Common myeloid progenitor, CD34-positive (primary cell): ENCODE data around the gene ACTN3.
"Not testable (repeated sequence)": the region's sequence is repeated elsewhere in the genome, so short reads cannot be mapped to it uniquely, and the experiment has no call there.

Source experiments
- CTCF ChIA-PET: fragments of 350-600 bp; sonication (Branson Sonifier 250); formaldehyde crosslinking; loops from one replicate; lab custom pipeline; 2021; ENCODE audit warnings: antibody characterized with exemption; lab: Charles Lee
- POLR2A ChIA-PET: fragments of 350-600 bp; sonication (Branson Sonifier 250); formaldehyde crosslinking; loops from one replicate; lab custom pipeline; 2021; ENCODE audit warnings: antibody characterized with exemption; lab: Charles Lee
- DNase-seq, 3 donors: peaks; one replicate each; pipeline versions ENCODE4 v3.0.0 to v3.0.0-alpha.2; 2013
- H3K27ac ChIP-seq, 2 experiments: 1 replicate in 1 of 2; 2 replicates in 1 of 2; pipeline ENCODE4 v1.7.0; 2013; ENCODE audit warnings: inconsistent platforms in 2 of 2, low read length in 2 of 2, mild to moderate bottlenecking in 2 of 2, low read depth in 1 of 2, moderate library complexity in 1 of 2; ENCODE audit not compliant: severe bottlenecking in 2 of 2, insufficient read depth in 1 of 2, poor library complexity in 1 of 2
- H3K27me3 ChIP-seq, 5 experiments: replicated peaks in 2 of 5; 1 replicate in 3 of 5; 2 replicates in 2 of 5; pipeline versions ENCODE4 v1.6.1 to v1.7.0; 2013; ENCODE audit warnings: low read length in 4 of 5, mild to moderate bottlenecking in 2 of 5, moderate library complexity in 2 of 5, inconsistent platforms in 1 of 5; ENCODE audit not compliant: insufficient read depth in 5 of 5, control insufficient read depth in 4 of 5
- H3K36me3 ChIP-seq, 4 experiments: 1 replicate in 2 of 4; 2 replicates in 2 of 4; pipeline versions ENCODE4 v1.6.1 to v1.7.0; 2013; ENCODE audit warnings: low read length in 3 of 4, control low read depth in 1 of 4, mild to moderate bottlenecking in 1 of 4; ENCODE audit not compliant: control insufficient read depth in 4 of 4, insufficient read depth in 4 of 4
- H3K4me1 ChIP-seq, 4 experiments: 1 replicate in 3 of 4; 2 replicates in 1 of 4; pipeline versions ENCODE4 v1.6.1 to v1.7.1; 2013; ENCODE audit warnings: low read length in 3 of 4, mild to moderate bottlenecking in 3 of 4, control low read depth in 1 of 4, inconsistent platforms in 1 of 4, moderate library complexity in 1 of 4; ENCODE audit not compliant: control insufficient read depth in 4 of 4, insufficient read depth in 4 of 4; ENCODE audit errors: control extremely low read depth in 1 of 4
- H3K4me3 ChIP-seq, 7 experiments: 1 replicate in 4 of 7; 2 replicates in 3 of 7; pipeline versions ENCODE4 v1.5.1 to v1.7.0; 2013; ENCODE audit warnings: mild to moderate bottlenecking in 7 of 7, low read length in 6 of 7, moderate library complexity in 6 of 7, inconsistent platforms in 2 of 7, low read depth in 2 of 7, control low read depth in 1 of 7; ENCODE audit not compliant: insufficient read depth in 4 of 7, control insufficient read depth in 1 of 7; ENCODE audit errors: extremely low read depth in 1 of 7
- H3K9me3 ChIP-seq, 5 experiments: 1 replicate in 4 of 5; 2 replicates in 1 of 5; pipeline versions ENCODE4 v1.6.1 to v1.7.1; 2013; ENCODE audit warnings: low read length in 4 of 5, mild to moderate bottlenecking in 2 of 5, inconsistent platforms in 1 of 5, low read depth in 1 of 5, moderate library complexity in 1 of 5; ENCODE audit not compliant: control insufficient read depth in 4 of 5, insufficient read depth in 2 of 5; ENCODE audit errors: control extremely low read depth in 1 of 5
- WGBS: methylation state at CpG from one replicate; pipeline ENCODE4 v1.1.5; 2013; ENCODE audit not compliant: insufficient coverage; 5-methylcytosine and 5-hydroxymethylcytosine counted together

Gene ACTN3

DNA sequence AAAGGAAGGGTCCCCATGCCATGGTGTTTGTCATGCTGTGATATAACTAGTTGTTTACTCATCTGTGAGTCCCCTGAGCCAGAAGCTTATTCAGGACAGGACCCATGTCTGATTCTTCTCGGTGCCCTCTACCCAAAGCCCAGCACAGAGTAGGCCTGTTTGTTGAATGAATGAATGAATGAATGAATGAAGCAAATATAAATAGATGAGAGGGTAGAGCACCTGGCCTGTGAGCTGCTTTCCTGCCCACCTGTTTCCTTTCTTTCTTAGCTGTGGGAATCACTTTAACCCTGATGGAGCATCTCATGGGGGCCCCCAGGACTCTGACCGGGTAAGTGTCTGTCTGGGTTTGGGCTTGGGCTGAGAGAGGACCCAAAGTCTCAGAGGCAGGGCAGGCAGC is 53.5 kb downstream of the ACTN3 start:
- ChIA-PET POLR2A (interaction anchor here (1.2 kb wide), 1 partner anchor 16 kb away, joined by 3 read pairs; the partner anchor contains the start of gene RBM14), CTCF (interaction anchor here (0.6 to 1.2 kb wide), 4 partner anchors 12 to 21 kb away, joined by 3 to 4 read pairs (median 4); partner anchors contain the start of gene RBM14)
- Histone ChIP-seq H3K27ac (no peak overlapping the region), H3K36me3 (peaks cover 4 to 43% (median 33%) of the 10 kb centered on the region in 4 experiments), H3K4me3 (no peak overlapping the region), H3K4me1 (peaks cover 6 to 24% (median 21%) of the 10 kb centered on the region in 4 experiments), H3K27me3 (no peaks in the 10 kb centered on the region), H3K9me3 (no peaks in the 10 kb centered on the region)
- WGBS, result 83% methylated on average over 2 of the region's 2 CpGs
- no peak for DNase-seq

GRCh38 chr11:66600631-66601233 is 54.0 kb downstream of the ACTN3 start:
- no peak for DNase-seq
- H3K36me3 ChIP-seq, result peaks cover 6 to 49% (median 37%) of the 10 kb centered on the region in 4 experiments
- WGBS, result 0% methylated on average over 1 of the region's 4 CpGs
- H3K27ac ChIP-seq, result no peak overlapping the region
- no peaks in the 10 kb centered on the region for H3K9me3 ChIP-seq
- CTCF ChIA-PET, result interaction anchor here (1.0 to 1.2 kb wide), 3 partner anchors 8 to 17 kb away, joined by 3 to 4 read pairs (median 3); partner anchors contain the start of genes CCDC87, CCS and RBM14
- H3K4me3 ChIP-seq, result no peak overlapping the region
- no peaks in the 10 kb centered on the region for H3K27me3 ChIP-seq
- H3K4me1 ChIP-seq, result peaks cover 6 to 19% (median 17%) of the 10 kb centered on the region in 4 experiments
- POLR2A ChIA-PET, result no interaction called here

DNA sequence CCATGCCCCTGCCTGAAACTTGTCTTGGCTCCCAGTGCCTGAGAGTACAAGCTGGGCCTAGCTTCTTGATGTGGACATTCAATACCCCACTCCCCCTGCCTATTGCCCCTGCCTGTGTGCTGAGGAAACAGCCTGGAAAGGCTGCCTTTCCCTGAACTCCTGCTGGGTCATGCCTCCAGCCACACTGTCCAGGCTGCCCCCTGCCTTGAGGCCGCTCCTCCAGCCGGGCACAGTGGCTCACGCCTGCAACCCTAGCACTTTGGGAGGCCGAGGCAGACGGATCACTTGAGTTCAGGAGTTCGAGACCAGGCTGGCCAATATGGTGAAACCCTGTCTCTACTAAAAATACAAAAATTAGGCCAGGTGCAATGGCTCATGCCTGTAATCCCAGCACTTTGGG is 56.4 kb downstream of the ACTN3 start:
- 96% methylated on average over 6 of the region's 6 CpGs for WGBS
- H3K4me1 ChIP-seq, result peaks cover 6 to 11% (median 10%) of the 10 kb centered on the region in 4 experiments
- H3K9me3 ChIP-seq, result no peaks in the 10 kb centered on the region

GRCh38 chr11:66604155-66604554 is 57.5 kb downstream of the ACTN3 start:
- H3K4me3 ChIP-seq, result no peak overlapping the region
- peaks cover 6 to 11% (median 10%) of the 10 kb centered on the region in 4 experiments for H3K4me1 ChIP-seq
- 57% methylated on average over 4 of the region's 5 CpGs for WGBS
- POLR2A ChIA-PET, result no interaction called here
- peak; percentile 62 to 82 (median 74) for DNase-seq
- CTCF ChIA-PET, result no interaction called here
- H3K27ac ChIP-seq, result no peak overlapping the region
- no peaks in the 10 kb centered on the region for H3K9me3 ChIP-seq
- H3K27me3 ChIP-seq, result no peaks in the 10 kb centered on the region
- H3K36me3 ChIP-seq, result peaks cover 7 to 58% (median 42%) of the 10 kb centered on the region in 4 experiments

More for the DNA sequence above, 56.4 kb downstream of the ACTN3 start:
- H3K4me3 ChIP-seq, result no peak overlapping the region
- ChIA-PET CTCF (no interaction called here), POLR2A (no interaction called here)
- H3K36me3 ChIP-seq, result peaks cover 7 to 63% (median 44%) of the 10 kb centered on the region in 4 experiments
- DNase-seq, result no peak
- no peak overlapping the region for H3K27ac ChIP-seq
- H3K27me3 ChIP-seq, result no peaks in the 10 kb centered on the region

GRCh38 chr11:66606608-66607007 is 59.9 kb downstream of the ACTN3 start:
- H3K9me3 ChIP-seq, H3K27me3 ChIP-seq, H3K27ac ChIP-seq, H3K4me3 ChIP-seq, DNase-seq: not testable (repeated sequence)
- 83% methylated on average over 2 of the region's 3 CpGs for WGBS
- POLR2A ChIA-PET, result interaction anchor here (1.0 to 1.7 kb wide), 4 partner anchors 10 to 14 kb away, joined by 3 to 4 read pairs (median 4); partner anchors contain the start of genes CCDC87, CCS and RBM14
- Histone ChIP-seq H3K4me1 (peaks cover 5 to 11% (median 7%) of the 10 kb centered on the region in 4 experiments), H3K36me3 (peaks cover 5 to 43% (median 35%) of the 10 kb centered on the region in 4 experiments)
- CTCF ChIA-PET, result interaction anchor here (0.6 to 1.3 kb wide), 5 partner anchors 10 to 73 kb away, joined by 3 to 4 read pairs (median 3); no protein-coding TSS in a partner anchor

GRCh38 chr11:66607126-66607834 is 60.6 kb downstream of the ACTN3 start:
- H3K27me3 ChIP-seq, result no peaks in the 10 kb centered on the region
- H3K4me1 ChIP-seq, result peaks cover 5 to 11% (median 7%) of the 10 kb centered on the region in 4 experiments
- no peak overlapping the region for H3K4me3 ChIP-seq
- no peak overlapping the region for H3K27ac ChIP-seq
- ChIA-PET CTCF (interaction anchor here (0.9 to 1.6 kb wide), 5 partner anchors 10 to 28 kb away, joined by 3 to 4 read pairs (median 3); no protein-coding TSS in a partner anchor), POLR2A (interaction anchor here (1.0 to 1.7 kb wide), 4 partner anchors 9 to 14 kb away, joined by 3 to 4 read pairs (median 4); partner anchors contain the start of genes CCDC87, CCS and RBM14)
- no peaks in the 10 kb centered on the region for H3K9me3 ChIP-seq
- no peak for DNase-seq
- H3K36me3 ChIP-seq, result peaks cover 5 to 40% (median 31%) of the 10 kb centered on the region in 4 experiments
- WGBS, result 96% methylated on average over 8 of the region's 8 CpGs
